B cell (primary cell): ENCODE results near the gene BNIP1. TPM values are rescaled to one million over a fixed set of nuclear protein-coding genes. Genes with fewer than 3 reads are reported as not detected.

Source experiments
- ATAC-seq: fragments of 200-7000 bp; cut with Tn5 transposase; one replicate; pipeline ENCODE4 v1.10.0; 2021; ENCODE audit warnings: low read depth, mild to moderate bottlenecking, moderate number of reproducible peaks, moderate library complexity
- CTCF ChIA-PET: fragments of 350-600 bp; sonication (Branson Sonifier 250); formaldehyde crosslinking; loops from one replicate; lab custom pipeline; 2021; ENCODE audit warnings: antibody characterized with exemption, inconsistent platforms; lab: Charles Lee
- POLR2A ChIA-PET: fragments of 350-600 bp; sonication (Branson Sonifier 250); formaldehyde crosslinking; loops from one replicate; lab custom pipeline; 2021; ENCODE audit warnings: antibody characterized with exemption; lab: Charles Lee
- DNase-seq: peaks from one replicate; pipeline ENCODE4 v3.0.0; 2013
- H2AFZ ChIP-seq: 2 replicates; pipeline ENCODE4 v1.6.1; 2012; ENCODE audit warnings: mild to moderate bottlenecking, low read depth, low read length; ENCODE audit not compliant: insufficient read depth, poor library complexity, severe bottlenecking
- H3K27ac ChIP-seq, 2 donors: 1 replicate in 1 of 2; 2 replicates in 1 of 2; pipeline ENCODE4 v1.5.1; 2012 to 2013; ENCODE audit warnings: low read length in 2 of 2, mild to moderate bottlenecking in 2 of 2, moderate library complexity in 1 of 2
- H3K27me3 ChIP-seq, 4 experiments: fragments of 200-600 bp in 1 of 4; sonication (generic) in 1 of 4; replicated peaks in 1 of 4; 1 replicate in 2 of 4; 2 replicates in 2 of 4; pipeline versions ENCODE4 v1.6.1 to v1.7.0; 2013 to 2016; ENCODE audit warnings: low read length in 3 of 4, mild to moderate bottlenecking in 2 of 4, mixed read lengths in 1 of 4, moderate library complexity in 1 of 4; ENCODE audit not compliant: insufficient read depth in 4 of 4, control insufficient read depth in 3 of 4; ENCODE audit errors: control extremely low read depth in 1 of 4
- H3K36me3 ChIP-seq, 2 experiments: replicated peaks in 1 of 2; 1 replicate in 1 of 2; 2 replicates in 1 of 2; pipeline versions ENCODE4 v1.6.1 to v1.7.1; 2013; ENCODE audit warnings: low read length in 1 of 2; ENCODE audit not compliant: insufficient read depth in 2 of 2, control insufficient read depth in 1 of 2; ENCODE audit errors: control extremely low read depth in 1 of 2, extremely low read depth in 1 of 2
- H3K4me1 ChIP-seq, 2 donors: fragments of 200-600 bp in 1 of 2; sonication (generic) in 1 of 2; 1 replicate in 1 of 2; 2 replicates in 1 of 2; pipeline versions ENCODE4 v1.5.1 to v1.6.1; 2013 to 2017; ENCODE audit warnings: low read length in 2 of 2; ENCODE audit not compliant: control insufficient read depth in 2 of 2, insufficient read depth in 2 of 2
- H3K4me2 ChIP-seq: replicated peaks from 2 replicates; pipeline ENCODE3; 2012; ENCODE audit warnings: mild to moderate bottlenecking, low read depth, low read length; ENCODE audit not compliant: poor library complexity, severe bottlenecking
- H3K4me3 ChIP-seq, 5 experiments: fragments of 200-600 bp in 1 of 5; sonication (generic) in 1 of 5; 1 replicate in 3 of 5; 2 replicates in 2 of 5; pipeline versions ENCODE4 v1.5.1 to v1.7.0; 2011 to 2016; ENCODE audit warnings: low read length in 4 of 5, mild to moderate bottlenecking in 4 of 5, low read depth in 2 of 5, control low read depth in 1 of 5, moderate library complexity in 1 of 5; ENCODE audit not compliant: insufficient read depth in 1 of 5; ENCODE audit errors: control extremely low read depth in 1 of 5, extremely low read depth in 1 of 5
- H3K79me2 ChIP-seq: fragments of 200-600 bp; sonication (generic); one replicate; pipeline ENCODE4 v1.6.0; 2016; ENCODE audit warnings: low read length; ENCODE audit not compliant: control insufficient read depth, insufficient read depth
- H3K9ac ChIP-seq: fragments of 200-600 bp; sonication (generic); 2 replicates; pipeline ENCODE4 v1.6.1; 2017; ENCODE audit warnings: mild to moderate bottlenecking, low read length, moderate library complexity
- H3K9me3 ChIP-seq, 3 donors: one replicate each; pipeline versions ENCODE4 v1.6.1 to v1.7.1; 2013; ENCODE audit warnings: low read length in 2 of 3; ENCODE audit not compliant: control insufficient read depth in 2 of 3, insufficient read depth in 1 of 3; ENCODE audit errors: control extremely low read depth in 1 of 3
- H4K20me1 ChIP-seq: 2 replicates; pipeline ENCODE4 v1.6.0; 2012; ENCODE audit warnings: mild to moderate bottlenecking, low read length; ENCODE audit not compliant: insufficient read depth, control insufficient read depth, poor library complexity, severe bottlenecking
- H3K27ac Mint-ChIP-seq: one replicate; pipeline ENCODE4 v1.8.0; 2021; ENCODE audit warnings: mixed read lengths
- H3K27me3 Mint-ChIP-seq: one replicate; pipeline ENCODE4 v1.8.0; 2021; ENCODE audit warnings: mixed read lengths
- H3K4me1 Mint-ChIP-seq: one replicate; pipeline ENCODE4 v1.8.0; 2021; ENCODE audit warnings: mixed read lengths
- H3K4me3 Mint-ChIP-seq: one replicate; pipeline ENCODE4 v1.8.0; 2021; ENCODE audit warnings: mixed read lengths
- H3K9me3 Mint-ChIP-seq: one replicate; pipeline ENCODE4 v1.8.0; 2022; ENCODE audit warnings: mixed read lengths; ENCODE audit not compliant: insufficient read depth
- CTCF ChIP-seq: fragments of 200-600 bp; IDR thresholded peaks from one replicate; pipeline ENCODE4 v1.8.0; 2022; ENCODE audit warnings: antibody characterized with exemption, mild to moderate bottlenecking
- EZH2 ChIP-seq: IDR thresholded peaks from 2 replicates; pipeline ENCODE4 v1.6.1; 2012; ENCODE audit warnings: borderline replicate concordance, low read depth, mild to moderate bottlenecking, moderate library complexity, low read length; ENCODE audit not compliant: insufficient read depth, poor library complexity, severe bottlenecking
- WGBS: methylation state at CpG from one replicate; pipeline ENCODE4 v1.1.5; 2013; ENCODE audit warnings: missing lambda C conversion rate; ENCODE audit not compliant: insufficient coverage; 5-methylcytosine and 5-hydroxymethylcytosine counted together
- intact Hi-C: fragments of 100-400 bp; cut with micrococcal nuclease; formaldehyde crosslinking; loops from one replicate; pipeline ENCODE4 v1.10.0; 2022
- polyA plus RNA-seq: library from polyadenylated mRNA; depleted of rRNA; stranded (reverse); fragments of >200 nt; gene quantifications from 2 replicates; pipeline ENCODE4 v1.2.3, GENCODE V29; 2012
- total RNA-seq, 2 donors: library from RNA; stranded (reverse); fragments of 120-200 nt in 1 of 2; gene quantifications; 1 replicate in 1 of 2; 2 replicates in 1 of 2; pipeline versions ENCODE4 v1.2.3 to v1.2.4, GENCODE V29; 2013 to 2022

The BNIP1 gene
- total and polyA plus RNA-seq, 2 donors (not counting 1 experiment from before 2014, with no cell fraction given): 8.0 to 15.0 TPM

- Mint-ChIP-seq H3K4me1 (no peaks in the 10 kb centered on the region), H3K27ac (no peak overlapping the region), H3K4me3 (no peak overlapping the region), H3K27me3 (no peaks in the 10 kb centered on the region), H3K9me3 (no peaks in the 10 kb centered on the region)
- 80% methylated on average over 1 of the region's 2 CpGs for WGBS
- no peak for TF ChIP-seq EZH2
- no peak overlapping the region for H3K4me2 ChIP-seq
- no peak for ATAC-seq
- ChIA-PET CTCF (no interaction called here), POLR2A (no interaction called here)
- H3K9me3 ChIP-seq: no peaks in the 10 kb centered on the region
- H3K27me3 ChIP-seq: no peaks in the 10 kb centered on the region
- no peaks in the 10 kb centered on the region for H3K79me2 ChIP-seq
- peaks cover 2 to 51% of the 10 kb centered on the region in 2 experiments for H3K36me3 ChIP-seq
- H2AFZ ChIP-seq: no peak overlapping the region
- H3K4me1 ChIP-seq: no peaks in the 10 kb centered on the region
- intact Hi-C loops: no loop called here
- no peak overlapping the region for H3K9ac ChIP-seq
- no peak overlapping the region for H3K27ac ChIP-seq
- no peaks in the 10 kb centered on the region for H4K20me1 ChIP-seq
- H3K4me3 ChIP-seq: no peak overlapping the region
- no peak for DNase-seq
Measured at GRCh38 chr5:173155912-173156311, 11.6 kb downstream of the BNIP1 start.

GRCh38 chr5:173158366-173158765 lies 14.0 kb downstream of the BNIP1 start:
- H3K9me3 Mint-ChIP-seq: no peaks in the 10 kb centered on the region
- Histone ChIP-seq H3K9me3 (no peaks in the 10 kb centered on the region), H3K79me2 (no peaks in the 10 kb centered on the region), H3K27ac (no peak overlapping the region), H3K4me2 (no peak overlapping the region), H3K9ac (no peak overlapping the region), H3K36me3 (peaks cover 2 to 62% of the 10 kb centered on the region in 2 experiments), H4K20me1 (no peaks in the 10 kb centered on the region), H3K4me1 (no peaks in the 10 kb centered on the region), H3K27me3 (no peaks in the 10 kb centered on the region), H3K4me3 (no peak overlapping the region), H2AFZ (no peak overlapping the region)
- intact Hi-C loops: no loop called here
- no peak overlapping the region for H3K27ac Mint-ChIP-seq
- no peaks in the 10 kb centered on the region for H3K4me1 Mint-ChIP-seq
- WGBS: 97% methylated on average over 6 of the region's 8 CpGs
- no peak overlapping the region for H3K4me3 Mint-ChIP-seq
- no peak for DNase-seq
- TF ChIP-seq CTCF: no peak
- TF ChIP-seq EZH2: no peak
- ChIA-PET POLR2A (no interaction called here), CTCF (no interaction called here)
- no peaks in the 10 kb centered on the region for H3K27me3 Mint-ChIP-seq
- no peak for ATAC-seq
